Mucosa of descending colon (tissue), 3 donors: ENCODE data around the gene FXR2. TPM values are rescaled to one million over a fixed set of nuclear protein-coding genes. Genes with fewer than 3 reads are reported as not detected.

Experiments
- ATAC-seq: fragments of 200-7000 bp; cut with Tn5 transposase; one replicate; pipeline ENCODE4 v1.9.1; 2020; ENCODE audit warnings: mild to moderate bottlenecking, moderate library complexity
- DNase-seq, 3 donors: peaks; one replicate each; pipeline ENCODE4 v3.0.0-alpha.2; 2020
- H3K36me3 ChIP-seq: fragments of 200-600 bp; one replicate; pipeline ENCODE4 v1.8.0; 2021; ENCODE audit warnings: low read depth, mild to moderate bottlenecking
- H3K4me1 ChIP-seq: fragments of 200-600 bp; one replicate; pipeline ENCODE4 v1.8.0; 2021; ENCODE audit warnings: low read depth, mild to moderate bottlenecking
- H3K4me3 ChIP-seq: fragments of 200-600 bp; one replicate; pipeline ENCODE4 v1.8.0; 2021; ENCODE audit warnings: mild to moderate bottlenecking
- H3K9me3 ChIP-seq: fragments of 200-600 bp; one replicate; pipeline ENCODE4 v1.8.0; 2021; ENCODE audit warnings: mild to moderate bottlenecking
- intact Hi-C, 2 donors: fragments of 100-400 bp; cut with DNase I in 1 of 2; cut with micrococcal nuclease in 1 of 2; formaldehyde crosslinking; loops; one replicate each; pipeline versions ENCODE4 v1.11.0 to v1.11.1; 2022; cut with DNase I, micrococcal nuclease
- total RNA-seq, 3 donors: library from RNA; stranded (reverse); fragmentation: NEBNext Ultra II Directional in 2 of 3; extraction: Animal tissue kit (Norgen Biotek cat#: 25700) in 2 of 3; gene quantifications; one replicate each; pipeline versions ENCODE4 v1.2.1 to v1.2.4, GENCODE V29; 2021 to 2023
- TF ChIP-seq, protein P1 (sequence below): fragments of 200-600 bp; IDR thresholded peaks from one replicate; pipeline ENCODE4 v1.8.0; 2022; ENCODE audit warnings: antibody characterized with exemption, mild to moderate bottlenecking
- donor health status: DM: no; HTN: no; CAD: no; lungs with moderate emphysema.
- donor health status: DM: no; HTN: no; CAD: no.
- donor health status: DM: no; HTN: yes; CAD: no.

The FXR2 gene
- total RNA-seq, 3 donors from 2014 or later: 23.0 to 53.3 (median 28.1) TPM

- Histone ChIP-seq H3K4me1 (peaks cover 26% of the 10 kb centered on the region), H3K9me3 (no peaks in the 10 kb centered on the region), H3K36me3 (peaks cover 13% of the 10 kb centered on the region), H3K4me3 (peak within 1 kb of the TSS; percentile 44)
- TF ChIP-seq, protein P1, sequence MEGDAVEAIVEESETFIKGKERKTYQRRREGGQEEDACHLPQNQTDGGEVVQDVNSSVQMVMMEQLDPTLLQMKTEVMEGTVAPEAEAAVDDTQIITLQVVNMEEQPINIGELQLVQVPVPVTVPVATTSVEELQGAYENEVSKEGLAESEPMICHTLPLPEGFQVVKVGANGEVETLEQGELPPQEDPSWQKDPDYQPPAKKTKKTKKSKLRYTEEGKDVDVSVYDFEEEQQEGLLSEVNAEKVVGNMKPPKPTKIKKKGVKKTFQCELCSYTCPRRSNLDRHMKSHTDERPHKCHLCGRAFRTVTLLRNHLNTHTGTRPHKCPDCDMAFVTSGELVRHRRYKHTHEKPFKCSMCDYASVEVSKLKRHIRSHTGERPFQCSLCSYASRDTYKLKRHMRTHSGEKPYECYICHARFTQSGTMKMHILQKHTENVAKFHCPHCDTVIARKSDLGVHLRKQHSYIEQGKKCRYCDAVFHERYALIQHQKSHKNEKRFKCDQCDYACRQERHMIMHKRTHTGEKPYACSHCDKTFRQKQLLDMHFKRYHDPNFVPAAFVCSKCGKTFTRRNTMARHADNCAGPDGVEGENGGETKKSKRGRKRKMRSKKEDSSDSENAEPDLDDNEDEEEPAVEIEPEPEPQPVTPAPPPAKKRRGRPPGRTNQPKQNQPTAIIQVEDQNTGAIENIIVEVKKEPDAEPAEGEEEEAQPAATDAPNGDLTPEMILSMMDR: no peak
- peak; percentile 95 to 98 (median 97) for DNase-seq
- intact Hi-C loops: no loop called here
- ATAC-seq: peak; percentile 86
Measured at GRCh38 chr17:7583253-7584109, 31.2 kb downstream of the FXR2 start, which contains the start of gene MPDU1. MPDU1 (plus strand) TSS chr17:7583852; CDS start chr17:7583863, 11 bp downstream.

- TF ChIP-seq, protein P1: no peak
- peaks cover 31% of the 10 kb centered on the region for H3K4me1 ChIP-seq
- intact Hi-C loops: no loop called here
- no peaks in the 10 kb centered on the region for H3K9me3 ChIP-seq
- ATAC-seq (no peak), DNase-seq (peak in 2 of 3 donors; percentile 42 to 79)
- H3K4me3 ChIP-seq: no peak overlapping the region
- H3K36me3 ChIP-seq: peaks cover 20% of the 10 kb centered on the region
Measured at GRCh38 chr17:7582396-7583252, 32.1 kb downstream of the FXR2 start.

- intact Hi-C loops: no loop called here
- ATAC-seq (no peak), DNase-seq (no peak)
Measured at GRCh38 chr17:7580604-7581575, 33.8 kb downstream of the FXR2 start.

GRCh38 chr17:7579834-7580603 is 34.7 kb downstream of the FXR2 start:
- DNase-seq: peak in 1 of 3 donors; percentile 12
- no peak for ATAC-seq
- H3K36me3 ChIP-seq: peaks cover 30% of the 10 kb centered on the region
- intact Hi-C loops: no loop called here
- TF ChIP-seq, protein P1: no peak
- no peaks in the 10 kb centered on the region for H3K9me3 ChIP-seq
- no peak overlapping the region for H3K4me3 ChIP-seq
- H3K4me1 ChIP-seq: peaks cover 35% of the 10 kb centered on the region

More at GRCh38 chr17:7580604-7581575, 33.8 kb downstream of the FXR2 start:
- TF ChIP-seq, protein P1: no peak
- peaks cover 28% of the 10 kb centered on the region for H3K36me3 ChIP-seq
- no peaks in the 10 kb centered on the region for H3K9me3 ChIP-seq
- peaks cover 31% of the 10 kb centered on the region for H3K4me1 ChIP-seq
- no peak overlapping the region for H3K4me3 ChIP-seq
